GM21576 (cell line): ENCODE measurements around the gene MEGF10.
A peak's percentile ranks its signal among the peaks of the same experiment; 100 is the strongest.
"Not testable (repeated sequence)": the region's sequence is repeated elsewhere in the genome, so short reads cannot be mapped to it uniquely, and the experiment has no call there.

Source experiments
- ATAC-seq: cut with Tn5 transposase; IDR thresholded peaks from one replicate; pipeline ENCODE4 v1.9.1; 2021; ENCODE audit warnings: mild to moderate bottlenecking, moderate library complexity; ENCODE audit not compliant: unreplicated experiment

Gene MEGF10

GRCh38 chr5:127297348-127298035, 6.9 kb downstream of the MEGF10 start:
- no peak for ATAC-seq

GRCh38 chr5:127298036-127298429, 7.4 kb downstream of the MEGF10 start:
- ATAC-seq: no peak

GRCh38 chr5:127298656-127299055, 8.1 kb downstream of the MEGF10 start:
- ATAC-seq: no peak

- no peak for ATAC-seq
Observed at GRCh38 chr5:127299678-127300077, 9.1 kb downstream of the MEGF10 start.

- ATAC-seq: no peak
Observed at GRCh38 chr5:127302509-127302908, 11.9 kb downstream of the MEGF10 start.

GRCh38 chr5:127303404-127303803, 12.8 kb downstream of the MEGF10 start:
- no peak for ATAC-seq

- ATAC-seq: no peak
Observed at GRCh38 chr5:127305493-127305892, 14.9 kb downstream of the MEGF10 start.

- no peak for ATAC-seq
Observed at GRCh38 chr5:127306036-127306435, 15.4 kb downstream of the MEGF10 start.

GRCh38 chr5:127306647-127307046, 16.1 kb downstream of the MEGF10 start:
- no peak for ATAC-seq

- ATAC-seq: no peak
Observed at GRCh38 chr5:127307868-127308267, 17.3 kb downstream of the MEGF10 start.

- not testable (repeated sequence) for ATAC-seq
Observed at GRCh38 chr5:127308325-127308724, 17.7 kb downstream of the MEGF10 start.

GRCh38 chr5:127308945-127309344, 18.3 kb downstream of the MEGF10 start:
- ATAC-seq: no peak

- ATAC-seq: no peak
Observed at GRCh38 chr5:127311349-127311748, 20.8 kb downstream of the MEGF10 start.

- no peak for ATAC-seq
Observed at GRCh38 chr5:127311781-127312525, 21.4 kb downstream of the MEGF10 start.

- ATAC-seq: no peak
Observed at GRCh38 chr5:127313379-127313778, 22.8 kb downstream of the MEGF10 start.

GRCh38 chr5:127313847-127314473, 23.4 kb downstream of the MEGF10 start:
- peak; percentile 96 for ATAC-seq

- ATAC-seq: no peak
Observed at GRCh38 chr5:127316011-127316410, 25.4 kb downstream of the MEGF10 start.

- not testable (repeated sequence) for ATAC-seq
Observed at GRCh38 chr5:127317385-127317784, 26.8 kb downstream of the MEGF10 start.

- ATAC-seq: peak; percentile 95
Observed at GRCh38 chr5:127320032-127320965, 29.7 kb downstream of the MEGF10 start.

GRCh38 chr5:127321465-127321864, 30.9 kb downstream of the MEGF10 start:
- ATAC-seq: no peak

GRCh38 chr5:127322403-127322802, 31.8 kb downstream of the MEGF10 start:
- no peak for ATAC-seq
